HG02588 (cell line): Measurements from ENCODE around the gene HLA-C.
"Not testable (repeated sequence)": the region's sequence is repeated elsewhere in the genome, so short reads cannot be mapped to it uniquely, and the experiment has no call there.

Experiments
- ATAC-seq: cut with Tn5 transposase; IDR thresholded peaks from one replicate; pipeline ENCODE4 v1.9.1; 2021; ENCODE audit warnings: mild to moderate bottlenecking, moderate library complexity; ENCODE audit not compliant: unreplicated experiment

HLA-C gene

DNA sequence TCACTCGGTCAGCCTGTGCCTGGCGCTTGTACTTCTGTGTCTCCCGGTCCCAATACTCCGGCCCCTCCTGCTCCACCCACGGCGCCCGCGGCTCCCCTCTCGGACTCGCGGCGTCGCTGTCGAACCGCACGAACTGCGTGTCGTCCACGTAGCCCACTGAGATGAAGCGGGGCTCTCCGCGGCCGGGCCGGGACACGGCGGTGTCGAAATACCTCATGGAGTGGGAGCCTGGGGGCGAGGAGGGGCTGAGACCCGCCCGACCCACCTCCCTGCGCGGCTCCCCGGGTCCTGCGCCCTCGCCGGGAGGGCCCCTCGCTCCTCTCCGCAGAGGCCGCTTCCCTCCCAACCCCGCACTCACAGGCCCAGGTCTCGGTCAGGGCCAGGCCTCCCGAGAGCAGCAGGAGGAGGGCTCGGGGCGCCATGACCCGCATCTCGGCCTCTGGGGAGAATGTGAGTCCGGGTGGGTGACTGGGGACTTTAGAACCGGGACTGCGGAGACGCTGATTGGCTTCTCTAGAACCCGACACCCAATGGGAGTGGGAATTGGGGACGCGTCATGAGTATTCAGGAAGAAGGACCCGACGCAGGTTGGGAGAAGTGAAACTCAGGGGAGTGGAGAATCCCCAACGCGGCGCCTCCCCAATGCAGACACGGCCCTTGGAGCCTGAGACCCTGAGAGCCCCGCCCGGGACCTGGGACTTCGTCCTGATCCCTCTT, at the start of gene HLA-C:
Gene HLA-C (minus strand): TSS at position 452 of the 717 bp plus-strand sequence. CDS start 21 bp downstream, at position 431.
- peak; percentile 79 for ATAC-seq

- ATAC-seq = no peak
Observed at GRCh38 chr6:31321005-31321707, 49.3 kb upstream of the HLA-C start.

DNA sequence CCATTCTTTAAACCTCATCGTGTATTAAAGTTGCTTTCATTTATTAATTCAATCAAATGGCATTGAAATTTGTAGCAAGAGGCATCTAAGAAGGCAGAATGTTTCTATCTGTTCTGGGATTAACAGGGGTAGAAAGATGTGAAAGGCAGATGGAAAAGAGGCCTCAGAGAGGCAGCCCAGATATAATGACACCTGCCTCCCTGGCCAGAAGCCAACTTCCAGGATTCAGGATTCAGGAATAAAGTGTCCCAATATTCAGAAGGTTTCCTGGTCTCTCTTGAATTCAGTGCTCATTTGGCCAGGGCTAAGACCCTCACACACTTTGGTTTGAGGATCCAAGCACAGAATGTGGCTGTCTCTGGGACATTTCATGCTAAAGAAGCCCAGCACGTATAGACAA, 45.1 kb upstream of the HLA-C start:
- ATAC-seq = no peak

DNA sequence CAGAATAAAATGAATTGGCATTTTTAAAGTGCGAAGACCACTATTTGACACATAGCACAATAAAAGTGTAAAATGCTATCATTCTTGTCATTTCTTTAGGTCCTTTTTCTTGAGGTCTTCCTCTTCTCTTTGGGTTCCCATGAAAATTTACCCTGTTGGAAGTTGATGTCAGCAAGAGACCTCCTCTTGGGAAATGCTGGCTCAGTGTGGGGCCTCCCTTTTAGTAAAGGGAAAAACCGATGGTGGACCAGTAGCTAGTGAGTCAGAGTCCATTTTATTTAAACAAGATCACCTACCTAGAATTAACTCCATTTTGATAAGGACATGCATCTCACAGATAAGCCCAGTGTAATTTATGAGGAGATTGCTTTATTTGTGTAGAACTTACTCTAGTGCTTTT, 37.7 kb upstream of the HLA-C start:
- no peak for ATAC-seq

DNA sequence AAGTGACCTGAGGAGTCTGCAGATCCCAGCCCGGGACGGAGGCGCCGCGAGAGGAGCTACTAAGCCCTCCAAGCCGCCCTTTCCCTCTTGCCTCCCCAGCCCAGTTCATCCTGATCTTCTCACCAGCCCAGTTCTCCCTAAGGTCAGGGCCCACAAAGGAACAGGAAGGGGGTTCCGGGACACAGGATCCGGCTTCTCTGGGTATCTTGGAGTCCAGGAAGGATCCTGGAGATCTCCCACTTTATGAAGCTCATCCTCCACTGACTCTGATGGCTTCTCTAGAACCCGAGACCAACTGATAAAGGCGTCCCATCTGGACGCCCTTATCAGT, 36.9 kb upstream of the HLA-C start:
- no peak for ATAC-seq

GRCh38 chr6:31308050-31308844, 36.4 kb upstream of the HLA-C start:
- ATAC-seq = no peak

DNA sequence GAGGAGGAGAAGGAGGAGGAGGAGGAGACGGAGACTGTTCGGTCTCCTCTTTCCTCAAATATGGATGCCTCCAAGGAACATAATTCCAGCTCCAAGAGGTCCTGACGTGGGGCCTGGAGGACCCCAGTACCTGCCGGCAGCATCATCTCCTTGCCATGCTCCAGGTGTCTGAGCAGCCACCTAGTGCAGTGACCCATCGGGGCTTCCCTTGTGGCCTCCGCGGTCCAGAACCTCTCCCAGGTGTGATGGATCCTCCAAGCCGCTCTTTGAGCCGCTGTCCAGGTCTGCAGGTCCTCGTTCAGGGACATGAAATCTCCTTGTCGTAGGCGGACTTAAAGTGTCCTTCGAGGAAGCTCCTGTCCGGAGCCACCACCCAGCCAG, 35.8 kb upstream of the HLA-C start:
- ATAC-seq = no peak

DNA sequence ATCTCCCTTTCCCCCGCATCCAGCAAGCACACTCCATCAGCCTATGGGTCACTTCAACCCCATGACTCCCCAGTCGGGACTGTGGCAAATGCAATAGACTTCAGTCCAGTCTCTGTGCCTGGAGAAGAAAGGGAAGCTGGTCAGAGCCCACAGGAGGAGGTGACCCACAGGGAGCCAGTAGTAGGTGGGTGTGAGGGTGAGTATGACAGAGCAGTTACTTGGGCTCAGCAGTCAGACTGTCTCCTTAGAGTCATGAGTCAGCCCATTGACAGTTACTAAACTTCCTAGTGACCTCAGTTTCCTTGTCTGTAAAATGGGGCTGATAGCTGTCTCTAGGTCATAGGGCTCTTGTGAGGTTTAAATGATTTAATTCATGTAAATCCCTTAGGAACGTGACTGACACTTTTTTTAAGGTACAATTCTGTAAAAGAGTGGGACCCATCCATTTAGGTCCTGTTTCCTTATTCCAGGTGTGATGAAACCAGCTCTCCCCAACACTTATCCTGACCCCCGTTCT, 33.9 kb upstream of the HLA-C start:
- no peak for ATAC-seq

DNA sequence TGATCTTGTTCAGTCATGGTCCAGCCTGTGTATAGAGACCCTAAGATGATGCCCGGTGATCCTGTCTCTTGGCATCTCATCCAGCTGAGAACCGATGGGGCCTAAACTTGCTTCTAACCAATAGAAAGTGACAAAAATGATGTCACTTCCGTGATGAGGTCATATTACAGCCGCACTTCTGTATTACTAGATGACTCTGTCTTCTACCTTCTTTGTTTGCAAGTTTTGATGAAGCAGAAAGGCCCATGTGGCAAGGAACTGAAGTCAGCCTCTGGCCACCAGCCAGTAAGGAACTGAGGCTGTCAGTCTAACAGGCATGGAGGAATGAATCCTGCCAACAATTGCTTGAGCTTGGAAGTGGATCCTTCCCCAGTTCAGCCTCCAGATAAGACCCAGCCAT, 32.8 kb upstream of the HLA-C start:
- no peak for ATAC-seq

DNA sequence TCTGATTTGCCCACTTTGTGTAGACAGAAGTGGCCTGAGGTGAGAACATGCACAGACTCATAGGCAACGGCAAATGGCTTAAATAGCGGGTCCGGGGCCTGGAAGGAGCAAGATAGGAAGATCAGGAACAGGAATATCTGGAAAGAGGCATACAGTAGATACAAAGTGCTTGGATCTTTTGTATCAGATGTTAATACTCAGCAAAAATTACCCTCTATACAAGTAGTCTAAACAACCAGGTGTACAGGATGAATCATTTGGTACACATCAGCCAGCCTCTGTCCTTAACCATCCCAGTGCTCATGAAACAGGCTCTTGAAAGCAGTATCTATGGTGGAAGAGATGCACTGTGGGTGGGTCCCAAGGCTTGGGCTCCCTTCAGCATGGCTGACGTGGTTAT, 28.9 kb upstream of the HLA-C start:
- no peak for ATAC-seq

- ATAC-seq = no peak
Observed at GRCh38 chr6:31299947-31300346, 28.1 kb upstream of the HLA-C start.

- no peak for ATAC-seq
Observed at GRCh38 chr6:31299511-31299910, 27.6 kb upstream of the HLA-C start.

- no peak for ATAC-seq
Observed at GRCh38 chr6:31294056-31294455, 22.2 kb upstream of the HLA-C start.

- ATAC-seq = no peak
Observed at GRCh38 chr6:31293343-31293742, 21.5 kb upstream of the HLA-C start.

GRCh38 chr6:31289788-31290187, 17.9 kb upstream of the HLA-C start:
- ATAC-seq = no peak

GRCh38 chr6:31287619-31288018, 15.7 kb upstream of the HLA-C start:
- no peak for ATAC-seq

DNA sequence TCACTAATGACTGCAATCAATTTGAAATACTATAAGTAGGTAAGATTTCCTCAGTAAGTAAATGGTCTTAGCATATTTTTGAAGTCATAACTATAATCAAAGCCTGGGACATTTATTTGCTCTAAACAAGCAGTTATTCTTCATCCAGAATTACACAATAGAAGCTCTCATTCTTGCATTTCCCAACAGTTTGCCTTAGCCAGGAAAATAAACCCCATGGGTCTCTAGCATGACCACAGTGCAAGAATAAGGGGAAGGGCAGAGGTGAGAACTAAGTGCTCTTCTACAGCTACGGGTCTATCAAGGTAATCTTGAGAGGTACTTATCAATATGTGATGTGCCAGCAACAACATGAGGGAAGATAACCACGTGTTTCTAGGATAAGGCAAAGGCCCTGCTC, 14.1 kb upstream of the HLA-C start:
- no peak for ATAC-seq

GRCh38 chr6:31285486-31285885, 13.6 kb upstream of the HLA-C start:
- no peak for ATAC-seq

DNA sequence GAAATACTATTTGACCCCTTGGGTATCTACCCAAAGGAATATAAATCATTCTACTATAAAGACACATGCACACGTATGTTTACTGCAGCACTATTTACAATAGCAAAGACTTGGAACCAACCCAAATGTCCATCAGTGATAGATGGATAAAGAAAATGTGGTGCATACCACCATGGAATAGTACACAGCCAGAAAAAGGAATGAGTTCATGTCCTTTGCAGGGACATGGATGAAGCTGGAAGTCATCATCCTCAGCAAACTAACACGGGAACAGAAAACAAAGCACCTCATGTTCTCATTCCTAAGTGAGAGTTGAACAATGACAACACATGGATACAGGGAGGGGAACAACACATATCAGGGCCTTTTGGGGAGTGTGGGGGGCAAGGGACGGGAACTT, 7.8 kb upstream of the HLA-C start:
- ATAC-seq = not testable (repeated sequence)

DNA sequence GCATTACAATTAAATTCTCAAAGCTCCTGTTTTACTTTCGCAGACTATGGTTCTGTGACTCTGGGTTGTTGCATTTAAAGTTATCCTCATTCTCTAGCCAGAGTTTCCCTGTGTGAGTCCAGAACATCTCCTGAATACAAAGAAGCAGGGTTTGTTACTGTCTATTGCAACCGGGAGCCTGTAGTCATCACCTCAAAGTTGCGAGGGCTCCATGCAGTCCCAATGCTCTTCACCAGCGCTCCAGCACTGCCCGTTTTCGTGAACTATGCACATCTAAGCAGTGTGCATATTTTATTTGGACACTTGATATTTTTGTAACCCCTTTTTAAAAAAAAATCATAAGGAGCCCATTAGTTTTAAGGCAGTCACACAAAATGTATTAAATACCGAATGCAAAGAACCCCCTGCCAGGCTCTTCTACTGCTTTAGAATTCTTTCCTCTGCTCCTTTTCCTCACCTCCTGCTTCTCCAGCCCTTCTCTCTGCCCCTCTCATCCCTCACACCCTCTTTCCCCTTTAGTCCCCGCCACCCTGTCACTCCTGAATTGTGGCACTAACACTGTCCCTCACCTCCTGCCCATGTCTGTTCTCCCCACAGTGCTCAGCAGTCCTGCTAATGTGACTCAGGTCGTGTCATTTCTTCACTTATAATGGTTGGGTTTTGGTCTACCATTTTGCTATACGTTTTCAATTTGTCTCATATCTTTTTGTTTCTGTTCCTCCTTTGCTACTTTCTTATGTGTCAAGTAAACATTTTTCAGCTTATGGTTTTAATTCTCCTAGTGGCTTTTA, 1.1 kb upstream of the HLA-C start:
- no peak for ATAC-seq

DNA sequence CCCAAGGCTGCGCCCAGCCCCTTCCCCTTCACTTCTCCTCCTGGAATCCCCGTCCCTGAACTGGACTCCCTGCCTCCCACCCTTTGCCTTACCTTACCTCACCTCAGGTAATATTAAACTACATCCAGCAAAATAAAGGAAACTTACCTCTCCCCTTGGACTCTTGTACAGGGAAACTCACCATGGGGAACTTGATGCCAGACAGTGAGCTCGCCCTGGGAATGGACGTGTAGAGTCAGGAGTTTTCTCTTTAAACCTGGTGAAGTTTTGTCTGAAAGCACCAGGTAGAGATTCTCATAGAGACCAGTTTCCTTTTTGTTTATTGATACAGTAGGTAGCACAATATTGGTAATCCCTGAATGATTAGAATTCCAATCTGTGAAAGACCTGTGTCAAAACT, 544 bp upstream of the HLA-C start:
- no peak for ATAC-seq
